HK-2 (cell line): ENCODE results near the gene HAX1.
"Not testable (repeated sequence)": the region's sequence is repeated elsewhere in the genome, so short reads cannot be mapped to it uniquely, and the experiment has no call there.

ENCODE experiments used
- DNase-seq: peaks from one replicate; pipeline ENCODE4 v3.0.0-alpha.2; 2018; ENCODE audit not compliant: unreplicated experiment

Gene HAX1

DNA sequence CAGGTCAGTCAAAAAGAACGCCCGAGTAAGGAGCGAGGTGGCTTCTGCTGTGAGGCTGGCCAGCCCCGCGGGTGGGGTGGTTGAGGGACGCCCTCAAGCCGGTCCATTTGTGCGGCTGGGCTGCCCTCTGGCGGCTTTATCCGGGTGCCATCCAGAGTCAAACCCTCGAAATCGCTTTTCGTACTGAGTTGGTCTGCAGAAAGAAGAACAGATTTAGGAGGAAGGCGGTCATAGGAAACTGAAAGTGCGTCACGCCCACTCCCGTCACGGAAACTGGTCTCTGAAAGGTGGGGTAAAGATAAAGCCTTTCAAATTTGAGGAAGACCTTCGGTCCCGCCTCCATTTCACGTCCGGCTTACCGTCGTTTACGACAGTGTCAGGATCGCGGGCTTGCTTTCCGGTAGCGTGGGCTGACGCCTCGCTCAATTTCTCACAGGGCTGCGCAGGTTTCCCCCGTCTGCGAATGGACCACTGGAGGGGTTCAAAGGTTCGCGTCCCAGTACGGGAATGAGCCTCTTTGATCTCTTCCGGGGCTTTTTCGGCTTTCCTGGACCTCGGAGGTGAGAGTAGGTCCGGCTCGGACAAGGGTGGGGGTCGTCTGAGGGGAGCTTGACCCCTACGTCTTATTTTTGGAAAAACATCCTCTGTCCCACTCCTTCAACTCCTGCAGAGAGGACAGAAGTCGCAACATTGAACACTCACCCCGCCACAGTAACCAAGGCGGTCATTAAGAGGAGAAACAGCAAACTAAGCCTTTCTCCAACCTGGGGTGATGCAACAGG, at the start of gene HAX1:
Gene HAX1 (plus strand): TSS at position 413 of the 782 bp plus-strand sequence. CDS start 95 bp downstream, at position 508.
- peak; percentile 89 for DNase-seq

DNA sequence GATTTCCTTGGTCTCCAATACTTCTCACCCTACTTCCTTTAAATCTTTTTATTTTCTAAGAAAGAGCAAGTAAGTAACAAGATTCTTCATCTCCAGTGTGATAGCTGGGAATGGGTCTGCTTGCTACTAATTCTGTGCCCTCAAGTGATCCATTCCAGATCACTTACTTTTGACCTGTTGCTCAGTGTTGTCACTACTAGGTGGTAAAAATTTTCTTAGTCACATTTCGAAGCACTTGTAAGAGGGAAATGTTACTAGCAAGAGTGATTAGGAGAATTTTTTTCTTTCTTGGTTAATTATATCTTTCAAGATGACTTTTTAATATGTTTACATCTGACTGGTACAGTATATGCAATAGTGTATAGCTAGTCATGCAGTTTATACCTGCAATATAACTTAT, 49.5 kb upstream of the HAX1 start:
- DNase-seq = no peak

DNA sequence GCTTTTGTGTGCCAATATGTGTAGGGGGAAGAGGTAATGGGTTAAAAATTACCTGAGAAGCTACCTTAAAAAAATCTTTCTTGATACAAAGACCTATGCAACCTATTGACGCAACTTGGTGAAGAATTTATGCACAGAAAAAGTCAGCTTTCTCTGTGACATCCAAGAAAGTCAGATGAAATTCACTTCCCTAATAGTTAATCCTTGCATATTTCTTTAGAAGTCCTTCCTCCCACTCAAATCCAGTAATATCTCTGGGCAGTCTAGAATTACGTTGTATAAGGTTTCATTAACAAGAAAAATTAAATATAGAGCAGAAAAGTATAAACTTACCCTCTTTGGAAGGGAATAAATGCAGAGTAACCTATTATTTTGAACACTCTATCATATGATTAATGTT, 48.8 kb upstream of the HAX1 start:
- DNase-seq = no peak

DNA sequence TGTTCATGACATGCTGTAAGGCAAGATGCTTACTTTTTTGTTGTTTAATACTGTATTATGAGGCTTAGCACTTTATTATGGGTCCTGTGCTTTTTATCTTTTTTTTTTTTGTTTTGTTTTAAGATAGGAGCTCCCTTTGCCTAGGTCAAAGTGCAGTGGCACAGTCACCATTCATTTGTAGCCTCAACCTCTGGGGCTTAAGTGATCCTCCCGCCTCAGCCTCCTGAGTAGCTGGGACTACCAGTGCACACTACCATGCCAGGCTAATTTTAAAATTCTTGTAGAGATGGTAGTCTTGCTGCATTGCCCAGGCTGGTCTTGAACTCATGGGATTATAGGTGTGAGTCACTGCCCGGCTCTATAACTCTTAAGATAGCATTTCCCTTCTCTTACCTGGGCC, 47.1 kb upstream of the HAX1 start:
- no peak for DNase-seq

DNA sequence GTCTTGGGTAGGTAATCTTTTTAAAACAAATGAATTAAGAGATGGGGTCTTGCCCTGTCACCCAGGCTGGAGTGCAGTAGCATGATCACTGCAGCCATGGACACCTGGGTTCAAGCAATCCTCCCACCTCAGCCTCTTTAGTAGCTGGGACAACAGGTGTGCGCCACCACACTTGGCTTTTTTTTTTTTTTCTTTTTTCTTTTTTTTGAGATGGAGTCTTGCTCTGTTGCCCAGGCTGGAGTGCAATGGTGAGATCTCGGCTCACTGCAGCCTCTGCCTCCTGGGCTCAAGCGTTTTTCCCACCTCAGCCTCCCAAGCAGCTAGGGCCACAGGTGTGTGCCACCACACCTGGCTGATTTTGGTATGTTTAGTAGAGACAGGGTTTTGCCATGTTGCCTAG, 41.3 kb upstream of the HAX1 start:
- not testable (repeated sequence) for DNase-seq

DNA sequence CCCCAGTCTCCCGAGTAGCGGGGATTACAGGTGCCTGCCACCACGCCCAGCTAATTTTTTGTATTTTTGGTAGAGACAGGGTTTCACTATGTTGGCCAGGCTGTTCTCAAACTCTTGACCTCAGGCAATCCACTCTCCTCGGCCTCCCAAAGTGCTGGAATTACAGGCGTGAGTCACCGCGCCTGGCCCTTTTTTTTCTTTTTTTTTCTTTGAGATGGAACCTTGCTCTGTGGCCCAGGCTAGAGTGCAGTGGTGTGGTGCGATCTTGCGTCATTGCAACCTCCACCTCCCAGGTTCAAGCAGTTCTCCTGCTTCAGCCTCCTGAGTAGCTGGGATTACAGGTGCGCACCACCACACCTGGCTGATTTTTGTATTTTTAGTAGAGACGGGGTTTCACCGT, 39.3 kb upstream of the HAX1 start:
- not testable (repeated sequence) for DNase-seq

DNA sequence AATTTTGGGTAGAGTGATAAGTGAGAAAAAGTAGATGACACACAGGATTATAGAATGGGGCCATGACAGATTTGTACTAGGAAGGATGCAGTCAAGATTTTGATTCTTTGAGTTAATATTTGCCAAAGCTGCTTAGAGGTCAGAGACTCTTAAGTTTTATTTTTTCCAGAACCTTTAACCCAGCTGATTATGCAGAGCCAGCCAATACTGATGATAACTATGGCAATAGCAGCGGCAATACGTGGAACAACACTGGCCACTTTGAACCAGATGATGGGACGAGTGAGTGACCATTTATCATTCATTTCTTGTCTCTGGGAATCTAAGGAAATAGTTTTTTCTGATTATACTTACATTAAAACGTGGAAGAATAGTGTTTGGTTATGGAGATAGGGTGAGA, 35.6 kb upstream of the HAX1 start:
- DNase-seq = no peak

DNA sequence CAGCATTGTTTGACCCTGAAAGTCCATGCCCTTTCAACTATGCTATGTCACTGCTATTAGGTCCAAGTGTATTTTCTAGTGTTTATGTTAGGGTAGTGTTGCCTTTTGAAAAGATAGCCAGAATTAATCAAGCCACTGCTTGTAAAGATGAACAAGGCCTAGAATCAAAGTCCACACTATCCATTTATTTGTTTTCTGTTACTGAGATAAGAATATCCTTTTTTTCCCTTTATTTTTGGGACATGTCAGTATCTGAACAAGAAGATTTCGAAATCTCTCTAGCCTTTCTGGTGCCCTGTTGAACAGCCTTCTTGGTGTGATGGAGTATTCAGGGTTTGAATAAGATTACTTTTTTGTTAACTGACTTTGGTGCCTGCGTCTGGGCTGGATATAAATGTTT, 35.0 kb upstream of the HAX1 start:
- DNase-seq = no peak

DNA sequence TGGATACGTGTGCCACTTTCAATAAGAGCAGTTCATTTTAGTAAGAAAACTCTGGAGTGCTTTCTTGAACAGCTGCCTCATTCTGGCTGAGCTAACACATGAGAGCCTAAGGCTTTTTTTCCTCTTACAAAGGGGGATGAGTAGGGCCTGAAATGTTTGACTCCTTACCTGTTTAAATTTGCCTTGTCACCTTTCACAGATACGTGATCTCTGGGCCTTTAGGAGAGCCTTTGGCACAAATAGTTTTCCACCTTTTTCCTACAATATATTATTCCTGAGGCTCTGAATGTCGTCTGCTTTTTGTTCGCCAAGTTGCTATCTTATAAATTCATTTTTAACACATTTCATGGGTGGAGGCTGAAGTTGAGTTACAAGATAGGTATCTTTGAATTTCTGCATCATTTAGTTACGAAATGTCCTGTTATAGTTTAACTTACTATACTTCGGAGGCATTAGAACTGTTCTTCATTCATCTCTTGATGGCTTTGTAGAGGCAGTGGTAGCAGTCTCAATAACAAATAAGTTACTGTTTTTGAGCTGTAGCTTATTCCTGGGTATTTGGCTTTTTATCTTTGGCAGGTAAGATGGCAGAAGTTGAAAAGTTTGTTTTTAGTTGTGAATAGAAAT, 34.4 kb upstream of the HAX1 start:
- DNase-seq = no peak

DNA sequence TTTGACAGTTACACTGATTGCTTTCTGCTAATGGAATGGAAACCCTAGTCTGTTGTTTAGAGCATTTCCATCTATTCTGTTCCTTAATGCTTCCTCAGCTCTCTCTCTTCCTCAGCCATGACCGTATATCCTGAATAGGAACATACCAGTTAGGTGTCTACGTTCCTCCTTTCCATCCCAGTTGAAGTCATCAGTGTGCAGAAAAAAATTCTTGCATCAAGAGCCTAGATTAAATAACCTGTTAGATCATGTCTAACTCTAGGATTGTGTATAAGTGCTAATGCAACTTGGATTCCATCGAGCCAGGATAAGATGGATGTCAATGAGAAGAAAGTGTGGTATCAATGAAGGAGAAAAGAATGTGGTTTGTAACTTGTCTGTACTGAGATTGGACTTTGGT, 32.9 kb upstream of the HAX1 start:
- DNase-seq = no peak

DNA sequence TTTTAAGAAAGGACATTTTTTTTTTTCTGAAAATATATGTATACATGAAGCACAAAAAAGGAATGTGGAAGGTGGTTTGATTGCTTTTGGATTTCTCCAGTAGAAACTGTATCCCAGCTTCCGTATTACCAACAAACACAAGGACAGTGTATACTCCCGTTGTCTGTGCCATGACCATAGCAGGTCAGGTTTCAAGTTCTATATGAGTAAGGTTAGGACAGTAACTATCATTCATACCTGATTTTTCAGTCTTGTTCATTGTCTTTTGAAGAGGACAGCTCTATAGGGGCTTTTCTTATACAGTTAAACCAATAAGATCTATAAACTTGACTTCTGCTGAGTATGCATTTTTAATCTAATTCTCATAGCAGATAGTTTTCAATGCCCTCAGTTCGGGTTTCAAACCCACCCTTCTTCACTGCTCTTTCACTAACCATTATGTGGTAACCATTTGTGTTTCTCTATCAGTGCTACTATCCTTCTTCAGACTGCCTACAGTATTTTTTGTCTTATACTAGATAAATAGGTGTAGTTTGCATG, 32.1 kb upstream of the HAX1 start:
- no peak for DNase-seq

DNA sequence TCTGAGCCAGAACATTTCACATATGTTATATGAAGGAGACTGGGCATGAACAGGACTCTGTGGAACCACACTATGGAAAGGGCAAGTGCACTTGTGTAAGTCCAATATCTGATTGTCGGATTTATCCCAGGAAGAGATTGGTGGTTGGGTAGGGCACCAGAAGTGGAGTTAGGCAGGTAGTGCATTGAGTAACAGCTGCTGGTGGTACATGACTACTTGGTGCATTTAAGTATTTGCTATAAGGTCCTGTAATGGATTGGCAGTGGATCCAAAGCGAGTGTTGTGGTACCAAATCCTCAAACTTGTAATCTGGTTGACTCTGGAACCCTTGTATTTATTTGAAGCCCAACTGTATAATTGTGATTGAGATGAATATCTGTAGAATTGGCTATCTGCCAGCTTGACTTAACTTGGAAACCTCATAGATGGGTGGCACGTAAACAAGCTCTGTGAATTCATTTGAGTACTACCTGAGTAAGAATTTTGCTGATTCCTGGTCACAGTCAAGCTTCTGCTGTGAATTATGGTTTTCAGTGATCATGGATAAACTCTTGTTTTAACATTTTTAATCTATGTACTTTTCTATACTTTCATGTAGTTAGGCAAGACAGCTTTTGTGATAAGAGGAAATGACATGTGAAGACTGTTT, 30.6 kb upstream of the HAX1 start:
- DNase-seq = no peak

DNA sequence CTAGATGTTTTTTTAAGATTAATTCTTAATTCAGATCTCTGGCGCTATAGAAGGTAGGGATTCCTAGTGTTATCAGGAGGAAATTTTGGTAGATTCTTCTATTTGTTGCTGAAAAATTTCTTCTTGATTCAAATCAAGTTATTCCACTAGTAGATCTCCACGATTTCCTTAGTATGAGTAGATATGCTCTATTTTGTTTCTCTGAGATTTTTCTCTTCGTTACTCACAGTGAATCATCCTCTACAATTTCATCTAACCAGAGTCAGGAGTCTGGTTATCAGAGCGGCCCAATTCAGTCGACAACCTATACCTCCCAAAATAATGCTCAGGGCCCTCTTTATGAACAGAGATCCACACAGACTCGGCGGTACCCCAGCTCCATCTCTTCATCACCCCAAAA, 18.8 kb upstream of the HAX1 start:
- no peak for DNase-seq

DNA sequence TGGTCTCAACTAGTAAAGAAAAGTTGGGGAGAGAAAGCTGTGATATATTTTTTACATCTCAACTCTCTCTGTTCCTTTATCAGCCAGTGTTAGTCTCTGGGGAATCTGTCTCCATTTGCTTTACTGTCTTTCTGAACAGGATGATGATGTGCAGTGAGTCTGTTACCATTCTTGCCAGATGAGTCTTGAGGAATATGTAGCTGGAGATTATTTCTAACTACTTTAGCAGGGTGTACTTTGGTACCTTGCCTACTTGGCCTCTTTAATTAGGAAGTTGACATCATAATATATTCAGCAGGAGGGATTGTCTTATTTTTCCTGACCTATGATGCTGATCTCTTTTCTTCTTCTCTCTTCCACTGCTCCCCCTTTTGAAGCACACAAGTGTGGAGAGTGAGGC, 15.7 kb upstream of the HAX1 start:
- no peak for DNase-seq

DNA sequence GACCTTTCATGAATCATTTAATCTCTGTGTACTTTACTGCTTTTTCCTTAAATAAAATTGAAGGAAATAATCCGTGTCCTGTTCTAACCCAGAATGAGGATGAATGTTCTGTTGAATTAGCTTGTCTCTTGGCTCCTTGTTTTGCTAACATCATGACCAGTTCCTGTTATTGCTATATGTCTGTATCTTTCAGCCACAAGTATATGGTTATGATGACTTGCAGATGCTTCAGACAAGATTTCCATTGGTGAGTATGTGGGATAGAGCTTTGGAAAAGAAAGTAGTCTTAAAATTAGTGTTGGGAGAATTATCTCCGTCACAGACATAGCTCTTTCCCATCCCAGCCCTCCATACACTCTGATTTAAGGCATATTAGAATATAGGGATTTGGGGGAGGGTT, 13.6 kb upstream of the HAX1 start:
- no peak for DNase-seq

DNA sequence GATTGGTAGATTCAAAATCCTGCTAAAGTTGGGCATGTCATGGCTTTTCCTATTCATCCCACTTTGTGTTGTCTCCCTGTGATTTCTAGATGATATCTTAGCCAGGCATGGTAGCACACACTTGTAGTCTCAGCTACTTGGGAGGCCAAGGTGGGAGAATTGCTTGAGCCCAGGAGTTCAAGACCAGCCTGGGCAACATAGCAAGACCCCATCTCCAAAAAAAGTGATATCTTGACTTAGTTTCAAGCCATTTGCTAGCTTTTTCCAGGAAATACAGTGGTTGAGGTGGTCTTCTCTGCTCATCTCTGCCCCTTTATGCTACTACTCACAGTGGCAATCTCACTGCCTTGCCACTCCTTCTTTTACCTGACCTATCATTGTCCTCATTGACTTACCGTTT, 12.3 kb upstream of the HAX1 start:
- DNase-seq = no peak

DNA sequence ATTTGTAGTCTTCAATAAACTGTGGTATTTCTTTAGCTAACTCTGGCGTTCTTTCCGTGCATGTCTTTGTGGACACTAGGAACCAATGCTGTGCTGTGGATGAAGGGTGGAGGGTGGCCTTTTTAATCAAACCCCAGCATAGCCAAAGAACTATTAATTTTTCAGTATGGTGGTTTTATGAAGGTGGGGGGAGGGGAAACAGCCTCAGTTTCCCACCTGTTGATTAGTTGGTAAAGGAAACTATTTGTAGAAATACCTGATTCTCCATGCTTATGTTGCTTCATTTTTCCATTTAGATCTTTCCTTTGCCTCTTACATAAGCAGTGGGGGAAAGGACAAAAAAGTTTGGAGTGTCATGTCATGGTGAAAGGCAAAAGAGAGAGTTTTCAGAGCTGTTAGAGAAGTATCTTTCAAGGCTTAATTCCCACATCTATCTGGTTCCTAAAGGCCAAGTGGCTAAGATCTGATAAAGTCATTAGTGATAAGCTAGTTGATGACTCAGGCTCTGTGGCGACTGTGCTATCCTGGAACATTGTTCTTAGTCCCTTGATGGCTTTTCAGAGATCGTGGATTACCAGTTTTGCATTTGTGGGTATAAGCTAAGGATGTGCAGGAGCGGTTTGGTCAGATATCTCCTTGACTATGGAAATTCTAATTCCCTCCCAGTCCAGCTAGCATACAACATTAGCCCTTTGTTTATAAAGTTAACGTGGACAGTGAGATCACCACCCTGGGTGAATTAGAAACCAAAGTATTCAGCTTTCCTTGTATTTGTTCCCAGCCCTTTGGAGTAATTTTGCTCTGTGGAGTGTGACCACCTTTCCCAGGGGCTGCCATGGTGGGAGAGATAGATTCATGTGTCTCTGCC, 8.7 kb upstream of the HAX1 start:
- no peak for DNase-seq

DNA sequence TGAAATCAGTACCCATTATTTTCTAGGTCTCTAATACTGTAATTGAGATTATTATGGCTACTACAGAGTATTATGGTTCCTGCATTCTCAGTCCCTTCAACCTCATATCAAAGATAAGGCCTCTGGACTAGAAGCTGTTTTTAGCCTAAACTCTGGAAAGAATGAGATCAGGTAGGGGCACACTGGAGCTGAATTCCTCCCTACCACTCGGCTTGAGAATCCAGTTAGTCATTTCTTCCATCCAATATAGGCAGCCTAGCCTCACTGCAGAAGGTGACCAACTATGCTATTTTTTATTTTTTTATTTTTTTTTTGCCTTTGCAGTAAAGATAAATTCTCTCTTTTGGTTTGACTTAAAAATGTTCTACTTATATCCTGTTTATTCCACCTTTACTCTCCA, 8.0 kb upstream of the HAX1 start:
- DNase-seq = no peak

DNA sequence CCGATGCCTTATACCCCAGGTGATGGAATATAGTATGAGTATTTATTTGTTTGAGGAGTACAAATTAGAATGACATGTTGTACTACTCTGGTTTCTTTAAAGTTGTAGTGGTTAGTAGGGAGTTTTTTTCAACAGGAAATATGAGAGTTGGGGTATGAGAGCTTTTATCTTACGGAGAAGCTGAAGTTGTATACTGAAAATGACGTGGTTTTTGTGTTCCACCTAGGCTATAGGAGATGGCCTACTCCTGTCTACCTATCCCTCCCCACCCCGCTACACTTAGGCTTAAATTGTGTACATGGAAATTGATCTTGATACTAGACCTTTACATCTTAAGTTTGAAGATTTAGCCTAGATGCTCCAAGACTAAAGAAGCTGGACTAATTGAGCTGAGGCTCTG, 6.8 kb upstream of the HAX1 start:
- DNase-seq = no peak

DNA sequence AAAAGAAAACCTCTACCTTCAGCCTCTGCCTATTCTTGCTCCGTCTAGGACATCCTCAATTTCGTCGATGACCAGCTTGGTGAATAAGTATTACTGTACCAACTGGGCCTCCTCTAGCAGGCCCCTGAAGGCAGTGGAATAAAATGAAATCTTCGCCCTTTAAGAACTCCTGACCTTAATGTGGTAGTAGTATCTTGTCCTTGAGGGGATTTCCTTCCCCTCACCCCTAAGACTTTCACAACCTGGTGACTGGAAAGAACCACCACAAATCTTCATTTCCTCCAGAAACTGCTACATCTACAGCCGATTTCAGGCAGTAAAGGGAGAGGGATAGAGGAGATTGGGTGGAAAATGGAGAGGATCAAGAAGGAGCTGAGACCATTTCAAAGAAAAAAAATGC, 1.6 kb upstream of the HAX1 start:
- no peak for DNase-seq

DNA sequence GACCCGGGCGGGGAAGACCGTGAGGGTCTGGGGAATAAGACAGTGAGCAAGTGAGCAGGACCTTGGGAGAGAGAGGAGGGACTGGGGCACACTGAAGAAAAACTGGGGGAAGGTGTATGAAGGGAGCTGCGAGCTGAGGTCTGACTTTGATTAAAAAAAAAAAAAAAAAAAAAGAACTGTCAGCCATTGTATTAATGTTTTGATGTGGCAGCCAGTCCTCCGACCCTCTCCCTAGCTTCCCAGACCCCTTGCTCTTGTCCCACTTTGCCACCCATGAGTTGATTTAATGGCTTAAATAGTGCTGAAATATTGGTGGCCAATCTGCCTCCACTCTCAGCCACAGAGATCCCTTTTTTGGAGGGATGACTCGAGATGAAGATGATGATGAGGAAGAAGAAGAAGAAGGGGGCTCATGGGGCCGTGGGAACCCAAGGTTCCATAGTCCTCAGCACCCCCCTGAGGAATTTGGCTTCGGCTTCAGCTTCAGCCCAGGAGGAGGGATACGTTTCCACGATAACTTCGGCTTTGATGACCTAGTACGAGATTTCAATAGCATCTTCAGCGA, 652 bp downstream of the HAX1 start:
- no peak for DNase-seq

DNA sequence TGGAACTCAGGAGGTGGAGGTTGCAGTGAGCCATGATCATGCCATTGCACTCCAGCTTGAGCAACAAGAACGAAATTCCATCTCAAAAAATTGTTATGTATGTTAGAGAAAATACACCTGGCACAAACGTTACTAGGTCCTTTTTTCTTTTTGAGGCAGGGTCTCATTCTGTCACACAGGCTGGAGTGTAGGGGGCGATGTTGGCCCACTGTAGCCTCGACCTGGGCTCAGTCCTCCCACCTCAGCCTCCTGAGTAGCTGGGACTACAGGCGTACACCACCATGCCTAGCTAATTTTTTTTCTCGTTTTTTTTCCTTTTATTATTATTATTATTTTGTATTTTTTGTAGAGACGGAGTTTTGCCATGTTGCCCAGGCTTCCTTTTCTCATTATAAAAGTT, 4.4 kb downstream of the HAX1 start:
- no peak for DNase-seq
